ENCODE results near the gene IL15RA.

Gene IL15RA

GRCh38 chr10:5953676-5954075, 23.7 kb downstream of the IL15RA start:
- Histone ChIP-seq H3K4me1 (ENCODE audit: control insufficient read depth, insufficient read depth, low read depth, low read length) (peaks cover 4% of the 10 kb centered on the region), H3K4ac (ENCODE audit: low read depth in 1 of 2, low read length in 2 of 2) (no peak overlapping the region), H2BK5ac (ENCODE audit: low read depth, low read length, poor library complexity, severe bottlenecking) (no peak overlapping the region), H2BK15ac (ENCODE audit: low read depth, poor library complexity, severe bottlenecking) (no peak overlapping the region), H3K23ac (ENCODE audit: low read length in 2 of 2) (no peak overlapping the region), H3K14ac (ENCODE audit: low read length in 2 of 2) (no peak overlapping the region), H3K18ac (ENCODE audit: low read depth in 1 of 2, low read length in 2 of 2) (no peak overlapping the region), H3K4me3 (ENCODE audit: insufficient read depth in 1 of 2, low read depth in 1 of 2, low read length in 2 of 2) (no peak overlapping the region), H2AK5ac (ENCODE audit: low read length, severe bottlenecking) (no peak overlapping the region), H3K27ac (ENCODE audit: low read length, poor library complexity, severe bottlenecking) (no peak overlapping the region), H3K79me1 (replicated peaks; ENCODE audit: low read length, poor library complexity, severe bottlenecking) (no peaks in the 10 kb centered on the region), H2BK120ac (ENCODE audit: low read depth, low read length) (no peak overlapping the region), H2AFZ (ENCODE audit: low read depth, low read length) (no peak overlapping the region), H4K8ac (ENCODE audit: low read length) (no peak overlapping the region), H4K91ac (ENCODE audit: low read length) (no peak overlapping the region), H3K36me3 (ENCODE audit: control insufficient read depth in 1 of 2, insufficient read depth in 2 of 2, low read depth in 1 of 2, low read length in 2 of 2) (no peaks in the 10 kb centered on the region), H3K27me3 (ENCODE audit: control insufficient read depth in 1 of 2, insufficient read depth in 1 of 2, low read length in 2 of 2) (peaks cover 0 to 8% of the 10 kb centered on the region in 2 experiments), H3K4me2 (ENCODE audit: low read length, poor library complexity, severe bottlenecking) (no peak overlapping the region), H3K9ac (ENCODE audit: low read length) (no peak overlapping the region), H3K9me3 (ENCODE audit: control insufficient read depth, low read length) (no peaks in the 10 kb centered on the region), H2BK12ac (ENCODE audit: low read length in 2 of 2) (no peak overlapping the region)
- no peak for DNase-seq
- 93% methylated on average over 5 of the region's 5 CpGs for WGBS

GRCh38 chr10:5952731-5953385, 24.5 kb downstream of the IL15RA start:
- Histone ChIP-seq H3K4ac (ENCODE audit: low read depth in 1 of 2, low read length in 2 of 2) (no peak overlapping the region), H3K4me1 (ENCODE audit: control insufficient read depth, insufficient read depth, low read depth, low read length) (peaks cover 4% of the 10 kb centered on the region), H3K36me3 (ENCODE audit: control insufficient read depth in 1 of 2, insufficient read depth in 2 of 2, low read depth in 1 of 2, low read length in 2 of 2) (no peaks in the 10 kb centered on the region), H3K18ac (ENCODE audit: low read depth in 1 of 2, low read length in 2 of 2) (no peak overlapping the region), H3K27ac (ENCODE audit: low read length, poor library complexity, severe bottlenecking) (no peak overlapping the region), H4K91ac (ENCODE audit: low read length) (no peak overlapping the region), H2BK120ac (ENCODE audit: low read depth, low read length) (no peak overlapping the region), H3K4me2 (ENCODE audit: low read length, poor library complexity, severe bottlenecking) (no peak overlapping the region), H3K79me1 (replicated peaks; ENCODE audit: low read length, poor library complexity, severe bottlenecking) (no peaks in the 10 kb centered on the region), H3K4me3 (ENCODE audit: insufficient read depth in 1 of 2, low read depth in 1 of 2, low read length in 2 of 2) (no peak overlapping the region), H2AK5ac (ENCODE audit: low read length, severe bottlenecking) (no peak overlapping the region), H2AFZ (ENCODE audit: low read depth, low read length) (no peak overlapping the region), H4K8ac (ENCODE audit: low read length) (no peak overlapping the region), H2BK15ac (ENCODE audit: low read depth, poor library complexity, severe bottlenecking) (no peak overlapping the region), H2BK5ac (ENCODE audit: low read depth, low read length, poor library complexity, severe bottlenecking) (no peak overlapping the region), H2BK12ac (ENCODE audit: low read length in 2 of 2) (no peak overlapping the region), H3K9me3 (ENCODE audit: control insufficient read depth, low read length) (no peaks in the 10 kb centered on the region), H3K27me3 (ENCODE audit: control insufficient read depth in 1 of 2, insufficient read depth in 1 of 2, low read length in 2 of 2) (peaks cover 0 to 12% of the 10 kb centered on the region in 2 experiments), H3K9ac (ENCODE audit: low read length) (no peak overlapping the region), H3K14ac (ENCODE audit: low read length in 2 of 2) (no peak overlapping the region), H3K23ac (ENCODE audit: low read length in 2 of 2) (no peak overlapping the region)
- WGBS, result 84% methylated on average over 20 of the region's 20 CpGs
- DNase-seq, result no peak

GRCh38 chr10:5951721-5952407, 25.5 kb downstream of the IL15RA start:
- H2BK5ac ChIP-seq (ENCODE audit: low read depth, low read length, poor library complexity, severe bottlenecking), result no peak overlapping the region

GRCh38 chr10:5951167-5951711, 26.1 kb downstream of the IL15RA start:
- no peak overlapping the region for H2BK15ac ChIP-seq (ENCODE audit: low read depth, poor library complexity, severe bottlenecking)
- H3K14ac ChIP-seq (ENCODE audit: low read length in 2 of 2), result no peak overlapping the region
- H4K91ac ChIP-seq (ENCODE audit: low read length), result no peak overlapping the region
- no peak overlapping the region for H3K9ac ChIP-seq (ENCODE audit: low read length)
- no peak overlapping the region for H3K4me2 ChIP-seq (ENCODE audit: low read length, poor library complexity, severe bottlenecking)
- H2AK5ac ChIP-seq (ENCODE audit: low read length, severe bottlenecking), result no peak overlapping the region
- H3K9me3 ChIP-seq (ENCODE audit: control insufficient read depth, low read length), result no peaks in the 10 kb centered on the region
- no peak for DNase-seq
- no peak overlapping the region for H2AFZ ChIP-seq (ENCODE audit: low read depth, low read length)
- no peak overlapping the region for H3K4ac ChIP-seq (ENCODE audit: low read depth in 1 of 2, low read length in 2 of 2)
- no peaks in the 10 kb centered on the region for H3K79me1 ChIP-seq (replicated peaks; ENCODE audit: low read length, poor library complexity, severe bottlenecking)
- no peaks in the 10 kb centered on the region for H3K36me3 ChIP-seq (ENCODE audit: control insufficient read depth in 1 of 2, insufficient read depth in 2 of 2, low read depth in 1 of 2, low read length in 2 of 2)
- WGBS, result 100% methylated on average over 2 of the region's 7 CpGs
- H2BK12ac ChIP-seq (ENCODE audit: low read length in 2 of 2), result no peak overlapping the region
- no peak overlapping the region for H3K4me3 ChIP-seq (ENCODE audit: insufficient read depth in 1 of 2, low read depth in 1 of 2, low read length in 2 of 2)
- H3K27me3 ChIP-seq (ENCODE audit: control insufficient read depth in 1 of 2, insufficient read depth in 1 of 2, low read length in 2 of 2), result peaks cover 0 to 16% of the 10 kb centered on the region in 2 experiments
- H4K8ac ChIP-seq (ENCODE audit: low read length), result no peak overlapping the region
- H3K18ac ChIP-seq (ENCODE audit: low read depth in 1 of 2, low read length in 2 of 2), result no peak overlapping the region
- H3K27ac ChIP-seq (ENCODE audit: low read length, poor library complexity, severe bottlenecking), result no peak overlapping the region
- peak overlapping the region in 1 of 2 experiments; percentile 25 for H3K23ac ChIP-seq (ENCODE audit: low read length in 2 of 2)
- peaks cover 4% of the 10 kb centered on the region for H3K4me1 ChIP-seq (ENCODE audit: control insufficient read depth, insufficient read depth, low read depth, low read length)
- H2BK120ac ChIP-seq (ENCODE audit: low read depth, low read length), result no peak overlapping the region
- H2BK5ac ChIP-seq (ENCODE audit: low read depth, low read length, poor library complexity, severe bottlenecking), result no peak overlapping the region

More at GRCh38 chr10:5951721-5952407, 25.5 kb downstream of the IL15RA start:
- no peak overlapping the region for H4K91ac ChIP-seq (ENCODE audit: low read length)
- H2BK12ac ChIP-seq (ENCODE audit: low read length in 2 of 2), result no peak overlapping the region
- H2AK5ac ChIP-seq (ENCODE audit: low read length, severe bottlenecking), result no peak overlapping the region
- no peak overlapping the region for H3K4ac ChIP-seq (ENCODE audit: low read depth in 1 of 2, low read length in 2 of 2)
- H2BK15ac ChIP-seq (ENCODE audit: low read depth, poor library complexity, severe bottlenecking), result no peak overlapping the region
- DNase-seq, result no peak
- peaks cover 0 to 18% of the 10 kb centered on the region in 2 experiments for H3K27me3 ChIP-seq (ENCODE audit: control insufficient read depth in 1 of 2, insufficient read depth in 1 of 2, low read length in 2 of 2)
- H3K27ac ChIP-seq (ENCODE audit: low read length, poor library complexity, severe bottlenecking), result no peak overlapping the region
- H3K79me1 ChIP-seq (replicated peaks; ENCODE audit: low read length, poor library complexity, severe bottlenecking), result no peaks in the 10 kb centered on the region
- no peak overlapping the region for H3K23ac ChIP-seq (ENCODE audit: low read length in 2 of 2)
- no peak overlapping the region for H3K18ac ChIP-seq (ENCODE audit: low read depth in 1 of 2, low read length in 2 of 2)
- H4K8ac ChIP-seq (ENCODE audit: low read length), result no peak overlapping the region
- H3K9ac ChIP-seq (ENCODE audit: low read length), result no peak overlapping the region
- H3K4me2 ChIP-seq (ENCODE audit: low read length, poor library complexity, severe bottlenecking), result no peak overlapping the region
- H2AFZ ChIP-seq (ENCODE audit: low read depth, low read length), result no peak overlapping the region
- H3K36me3 ChIP-seq (ENCODE audit: control insufficient read depth in 1 of 2, insufficient read depth in 2 of 2, low read depth in 1 of 2, low read length in 2 of 2), result no peaks in the 10 kb centered on the region
- H2BK120ac ChIP-seq (ENCODE audit: low read depth, low read length), result no peak overlapping the region
- H3K9me3 ChIP-seq (ENCODE audit: control insufficient read depth, low read length), result no peaks in the 10 kb centered on the region
- no peak overlapping the region for H3K4me3 ChIP-seq (ENCODE audit: insufficient read depth in 1 of 2, low read depth in 1 of 2, low read length in 2 of 2)
- H3K14ac ChIP-seq (ENCODE audit: low read length in 2 of 2), result no peak overlapping the region
- WGBS, result 96% methylated on average over 6 of the region's 6 CpGs
- peaks cover 4% of the 10 kb centered on the region for H3K4me1 ChIP-seq (ENCODE audit: control insufficient read depth, insufficient read depth, low read depth, low read length)

Measured in mesenchymal stem cell (in vitro differentiated cells and primary cell).